GM18519 (cell line): Measurements from ENCODE around the gene LAG3.

Experiments
- ATAC-seq: cut with Tn5 transposase; IDR thresholded peaks from one replicate; pipeline ENCODE4 v1.9.1; 2021; ENCODE audit warnings: mild to moderate bottlenecking, moderate library complexity; ENCODE audit not compliant: unreplicated experiment, low FRiP score

Gene LAG3

DNA sequence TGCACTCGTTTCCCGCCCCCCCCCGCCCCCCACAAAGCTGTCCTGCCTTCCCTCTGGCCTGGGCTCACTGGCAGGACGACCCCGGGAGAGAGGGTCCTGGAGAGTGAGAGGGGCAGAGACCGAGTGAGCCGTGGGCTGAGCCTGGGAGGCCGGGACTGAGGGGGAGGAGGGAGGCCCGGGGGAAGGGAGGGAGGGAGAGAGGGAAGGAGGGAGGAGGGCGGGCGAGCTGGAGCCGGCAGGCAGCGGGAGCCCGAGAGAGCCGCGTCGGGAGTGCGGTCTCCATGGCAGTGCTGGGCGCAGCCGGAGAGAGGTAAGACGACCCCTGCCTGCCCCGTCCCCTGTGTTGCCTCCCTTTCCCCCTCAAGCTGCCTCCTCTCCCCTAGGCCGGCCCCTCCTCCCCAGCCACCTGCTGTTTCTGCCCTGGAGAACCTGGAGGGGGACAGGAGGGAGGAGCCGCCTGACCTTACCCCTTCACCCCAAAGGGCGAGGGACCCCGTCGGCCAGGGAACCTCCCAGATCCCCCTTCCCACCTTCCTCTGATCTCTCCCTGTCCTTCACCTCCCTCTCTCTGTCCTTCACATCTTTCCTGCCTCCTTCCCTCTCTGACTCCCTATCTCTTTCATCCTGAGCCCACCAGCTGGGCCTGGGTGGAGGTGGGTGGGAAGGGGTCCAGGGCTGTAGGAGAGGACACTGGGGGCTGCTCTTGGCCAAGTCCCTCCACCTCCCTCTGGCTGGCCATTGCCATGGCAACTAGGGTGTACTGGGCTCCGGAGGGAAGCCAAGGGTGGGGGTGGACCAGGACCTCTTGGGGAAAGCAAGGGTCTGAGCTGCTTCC, 49.5 kb downstream of the LAG3 start, which contains the start of gene GPR162:
Gene GPR162, plus strand, starts transcription at position 231 of the 835 bp plus-strand sequence. CDS start 2,078 bp downstream, outside the sequence.
- ATAC-seq: no peak

DNA sequence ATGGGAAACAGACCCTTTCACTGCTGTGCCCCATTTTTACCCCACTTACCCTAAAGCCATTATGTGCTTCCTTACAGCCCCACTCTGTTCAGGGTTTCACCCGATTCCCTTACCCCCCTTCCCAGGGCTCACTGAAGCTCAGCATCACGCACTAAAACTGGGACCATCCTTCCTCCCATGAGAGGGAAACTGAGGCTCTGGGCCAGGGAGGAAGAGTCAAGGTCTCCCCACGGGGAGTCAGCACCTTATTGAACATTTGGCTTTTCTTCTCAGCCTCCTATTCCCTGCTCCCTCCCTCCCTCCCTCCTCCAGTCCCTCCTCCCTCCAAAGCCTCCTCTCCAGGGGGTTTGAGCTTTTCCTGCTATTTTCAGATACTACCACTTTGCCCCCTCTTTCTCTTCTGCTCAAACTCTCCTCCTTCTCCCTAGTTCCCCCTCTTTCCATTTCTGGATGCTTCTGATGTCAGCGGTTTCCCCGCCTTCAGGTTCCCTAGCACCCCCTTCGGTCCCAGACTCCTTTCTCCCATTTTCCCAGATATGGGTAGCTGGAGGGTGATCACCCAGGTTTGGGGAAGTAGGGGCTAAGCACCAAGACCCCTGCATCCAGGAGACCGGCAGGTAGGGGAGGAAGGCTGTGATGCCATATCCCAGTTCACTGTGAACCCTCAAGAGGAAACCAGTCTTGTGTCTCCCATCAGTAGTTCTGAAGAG, 50.3 kb downstream of the LAG3 start:
- ATAC-seq: no peak

DNA sequence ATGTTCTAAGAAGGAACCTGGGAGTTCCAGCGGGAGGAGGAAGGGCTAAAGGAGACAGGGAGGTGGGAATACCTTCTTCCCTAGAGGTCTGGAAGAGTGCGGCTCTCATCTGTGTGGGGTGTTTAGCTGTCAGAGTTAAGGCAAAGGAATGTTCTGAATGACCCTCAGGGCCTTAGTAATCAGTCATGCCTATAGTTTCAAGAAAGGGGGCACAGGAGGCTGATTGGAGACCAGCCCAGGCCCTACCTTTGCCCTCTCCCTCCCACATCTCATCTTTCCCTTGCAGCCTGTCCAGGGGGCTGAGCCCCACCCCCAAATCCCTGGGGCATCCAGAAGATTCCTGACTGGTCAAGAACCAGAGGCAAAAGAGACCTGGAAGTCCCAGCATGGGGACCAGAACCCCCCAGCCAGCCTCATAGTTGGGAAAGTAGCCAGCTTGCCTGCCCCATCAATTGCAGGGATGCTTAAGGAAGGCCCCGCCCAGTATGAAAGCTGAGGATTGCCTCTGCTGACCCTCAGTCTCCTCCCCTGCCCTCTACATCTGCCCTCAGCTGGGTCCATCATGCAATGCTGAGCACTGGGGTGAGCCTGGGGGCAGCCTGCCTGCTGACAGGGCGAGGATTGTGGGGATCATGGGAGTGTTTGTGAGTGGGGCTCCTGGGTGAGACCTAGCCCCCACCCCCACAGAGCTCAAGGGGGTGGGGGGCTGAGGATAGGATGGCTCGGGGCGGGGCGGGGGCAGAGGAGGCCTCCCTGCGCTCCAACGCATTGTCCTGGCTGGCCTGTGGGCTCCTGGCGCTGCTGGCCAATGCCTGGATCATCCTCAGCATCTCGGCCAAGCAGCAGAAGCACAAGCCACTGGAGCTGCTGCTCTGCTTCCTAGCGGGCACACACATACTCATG, 51.1 kb downstream of the LAG3 start:
- no peak for ATAC-seq

DNA sequence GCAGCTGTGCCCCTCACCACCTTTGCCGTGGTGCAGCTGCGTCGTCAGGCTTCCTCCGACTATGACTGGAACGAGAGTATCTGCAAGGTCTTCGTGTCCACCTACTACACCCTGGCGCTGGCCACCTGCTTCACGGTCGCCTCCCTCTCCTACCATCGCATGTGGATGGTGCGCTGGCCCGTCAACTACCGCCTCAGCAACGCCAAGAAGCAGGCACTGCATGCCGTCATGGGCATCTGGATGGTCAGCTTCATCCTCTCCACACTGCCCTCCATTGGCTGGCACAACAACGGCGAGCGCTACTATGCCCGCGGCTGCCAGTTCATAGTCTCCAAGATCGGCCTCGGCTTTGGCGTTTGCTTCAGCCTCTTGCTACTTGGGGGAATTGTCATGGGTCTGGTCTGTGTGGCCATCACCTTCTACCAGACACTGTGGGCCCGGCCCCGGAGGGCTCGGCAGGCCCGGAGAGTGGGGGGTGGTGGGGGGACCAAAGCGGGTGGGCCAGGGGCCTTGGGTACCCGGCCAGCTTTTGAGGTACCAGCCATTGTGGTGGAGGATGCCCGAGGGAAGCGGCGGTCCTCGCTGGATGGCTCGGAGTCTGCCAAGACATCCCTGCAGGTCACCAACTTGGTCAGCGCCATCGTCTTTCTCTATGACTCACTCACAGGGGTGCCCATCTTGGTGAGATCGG, 51.9 kb downstream of the LAG3 start:
- ATAC-seq: no peak

DNA sequence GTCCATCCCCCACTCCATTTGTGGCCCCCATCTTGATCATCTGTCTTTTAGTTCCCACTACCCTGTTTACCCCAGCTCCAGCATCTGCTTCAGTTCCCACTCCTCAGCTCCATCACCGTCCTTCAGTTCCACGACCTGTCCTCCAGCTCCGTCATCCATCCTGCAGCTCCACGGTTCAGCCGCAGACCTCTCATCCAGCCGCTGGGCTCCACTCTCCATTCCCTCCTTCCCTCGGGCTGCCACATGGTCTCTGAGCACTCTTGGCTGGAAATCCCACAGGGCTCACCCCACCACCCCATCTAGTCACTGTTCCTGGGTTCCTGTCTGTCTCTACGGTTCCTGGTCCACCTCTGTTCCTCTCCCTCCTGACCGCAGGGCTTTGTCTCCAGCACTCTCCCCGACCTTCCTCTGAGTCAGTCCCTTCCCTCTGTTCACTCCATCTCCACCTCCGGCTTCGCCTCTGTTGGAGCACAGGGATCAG, 52.6 kb downstream of the LAG3 start:
- ATAC-seq: no peak

DNA sequence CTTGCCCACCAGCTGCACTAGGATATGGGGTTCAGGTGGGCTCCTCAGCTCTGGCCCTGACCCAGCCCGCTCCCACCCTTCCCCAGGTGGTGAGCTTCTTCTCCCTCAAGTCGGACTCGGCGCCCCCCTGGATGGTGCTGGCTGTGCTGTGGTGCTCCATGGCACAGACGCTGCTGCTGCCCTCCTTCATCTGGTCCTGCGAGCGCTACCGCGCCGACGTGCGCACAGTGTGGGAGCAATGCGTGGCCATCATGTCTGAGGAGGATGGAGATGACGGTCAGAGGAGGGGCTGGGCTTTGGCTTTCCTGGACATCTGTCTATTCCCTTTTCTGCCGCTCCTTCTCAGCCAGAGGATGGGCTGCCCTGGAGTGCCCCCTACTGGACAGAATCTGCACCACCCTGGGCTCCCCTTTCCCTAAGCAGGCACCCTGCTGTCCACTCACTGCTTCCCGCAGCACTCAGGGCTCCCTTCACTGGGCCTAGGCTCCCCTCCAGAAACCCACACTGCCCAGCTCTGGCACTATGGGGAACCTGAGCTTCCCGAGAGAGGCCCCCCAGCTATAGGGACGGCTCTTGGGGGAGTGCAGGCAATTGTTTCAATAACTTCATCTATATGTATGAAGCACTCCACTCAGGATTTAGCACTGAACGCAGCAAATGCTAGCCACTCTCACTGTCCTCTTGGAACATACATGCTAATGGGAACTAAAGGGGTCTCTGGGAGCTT, 53.2 kb downstream of the LAG3 start:
- no peak for ATAC-seq

DNA sequence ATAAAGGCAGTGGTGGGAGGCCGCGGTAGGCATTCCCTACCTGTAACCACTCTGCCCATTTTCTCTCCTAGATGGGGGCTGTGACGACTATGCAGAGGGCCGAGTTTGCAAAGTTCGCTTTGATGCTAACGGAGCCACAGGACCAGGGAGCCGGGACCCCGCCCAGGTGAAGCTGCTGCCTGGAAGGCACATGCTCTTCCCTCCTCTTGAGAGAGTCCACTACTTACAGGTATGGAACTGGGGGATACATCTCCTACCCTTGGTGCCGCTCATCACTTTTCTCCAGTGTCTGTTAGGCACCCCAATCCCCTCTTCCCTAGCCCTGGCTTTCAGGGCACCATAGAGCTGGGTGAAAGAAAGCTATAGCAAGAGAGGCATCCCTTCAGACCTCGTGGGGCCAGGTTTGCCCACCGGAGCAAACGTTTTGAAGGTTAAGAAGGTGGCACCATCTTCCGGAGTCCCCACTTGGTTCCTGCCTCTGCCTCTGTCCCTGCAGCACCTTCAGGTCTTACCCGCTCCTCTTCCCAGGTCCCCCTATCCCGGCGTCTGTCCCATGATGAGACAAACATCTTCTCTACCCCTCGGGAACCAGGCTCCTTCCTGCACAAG, 53.9 kb downstream of the LAG3 start:
- no peak for ATAC-seq

DNA sequence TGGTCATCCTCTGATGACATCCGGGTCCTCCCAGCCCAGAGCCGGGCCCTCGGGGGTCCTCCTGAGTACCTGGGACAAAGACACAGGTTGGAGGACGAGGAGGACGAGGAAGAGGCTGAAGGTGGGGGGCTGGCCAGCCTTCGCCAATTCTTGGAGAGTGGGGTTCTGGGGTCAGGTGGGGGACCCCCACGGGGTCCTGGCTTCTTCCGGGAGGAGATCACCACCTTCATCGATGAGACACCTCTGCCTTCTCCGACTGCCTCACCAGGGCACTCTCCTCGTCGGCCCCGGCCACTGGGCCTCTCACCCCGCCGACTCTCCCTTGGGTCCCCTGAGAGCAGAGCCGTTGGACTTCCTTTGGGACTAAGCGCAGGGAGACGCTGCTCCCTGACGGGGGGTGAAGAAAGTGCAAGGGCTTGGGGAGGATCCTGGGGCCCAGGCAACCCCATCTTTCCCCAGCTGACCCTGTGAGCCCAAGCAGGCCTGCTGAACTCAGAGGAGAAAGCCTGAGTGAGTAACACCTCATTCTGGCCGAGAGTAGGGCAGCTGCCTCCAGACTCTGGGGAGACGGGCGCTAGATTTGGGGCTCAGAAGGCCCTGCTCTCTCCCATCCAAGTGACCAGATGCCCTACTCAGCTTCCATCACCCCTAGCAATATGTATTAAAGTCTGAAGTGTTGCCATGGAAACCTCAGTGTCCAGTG, 54.6 kb downstream of the LAG3 start:
- no peak for ATAC-seq

DNA sequence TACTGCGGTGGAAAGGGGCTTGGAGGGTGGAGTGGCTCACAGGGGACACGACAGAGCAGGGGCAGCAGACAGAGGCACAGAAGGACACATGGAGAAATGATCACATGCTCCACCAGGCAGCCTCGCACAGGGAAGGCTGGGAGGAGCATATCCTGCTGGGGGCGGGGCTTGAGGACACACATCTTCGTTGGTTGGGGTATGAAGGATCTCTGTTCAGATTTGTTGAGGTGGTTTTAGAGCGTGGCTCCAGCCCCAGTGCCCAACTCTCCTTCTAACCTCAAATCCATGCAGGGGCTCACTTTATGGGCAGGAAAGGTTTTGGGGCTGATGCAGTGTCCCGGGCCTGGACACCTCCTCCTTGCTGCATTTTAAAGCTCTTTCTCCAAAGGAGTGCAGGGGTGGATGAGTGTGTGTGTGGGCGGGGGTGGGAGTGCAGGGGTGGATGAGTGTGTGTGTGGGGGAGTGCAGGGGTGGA, 55.2 kb downstream of the LAG3 start:
- ATAC-seq: no peak
